Epithelial cell of prostate (primary cell): ENCODE results near the gene PLCH2.
"Not testable (repeated sequence)": the region's sequence is repeated elsewhere in the genome, so short reads cannot be mapped to it uniquely, and the experiment has no call there.

ENCODE experiments used
- DNase-seq: peaks from one replicate; pipeline ENCODE4 v3.0.0-alpha.2; 2011; ENCODE audit warnings: low read depth, low spot score
- H3K27ac ChIP-seq: fragments of 450-650 bp; 2 replicates; pipeline ENCODE4 v1.5.1; 2017; ENCODE audit warnings: mild to moderate bottlenecking

PLCH2 gene

DNA sequence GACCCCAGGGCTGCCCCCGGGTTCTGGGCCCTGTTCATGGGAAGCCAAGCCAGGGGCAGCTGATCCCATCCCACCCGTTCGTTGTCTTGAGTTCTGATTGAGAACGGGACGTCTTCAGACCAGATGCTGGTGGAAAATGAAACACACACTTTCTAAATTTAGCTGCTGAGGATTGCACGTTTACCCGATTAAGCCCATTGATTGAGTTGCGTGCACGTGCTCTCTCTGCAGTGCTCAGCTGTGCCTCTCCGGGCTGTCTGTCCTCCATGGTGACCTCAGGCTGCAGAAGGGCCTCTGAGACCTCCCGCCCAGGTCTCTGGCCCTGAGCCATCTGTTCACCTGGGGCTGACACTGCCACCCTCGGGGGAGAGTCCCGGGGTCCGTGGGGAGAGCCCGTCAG is 36.7 kb upstream of the PLCH2 start:
- no peak overlapping the region for H3K27ac ChIP-seq
- no peak for DNase-seq

DNA sequence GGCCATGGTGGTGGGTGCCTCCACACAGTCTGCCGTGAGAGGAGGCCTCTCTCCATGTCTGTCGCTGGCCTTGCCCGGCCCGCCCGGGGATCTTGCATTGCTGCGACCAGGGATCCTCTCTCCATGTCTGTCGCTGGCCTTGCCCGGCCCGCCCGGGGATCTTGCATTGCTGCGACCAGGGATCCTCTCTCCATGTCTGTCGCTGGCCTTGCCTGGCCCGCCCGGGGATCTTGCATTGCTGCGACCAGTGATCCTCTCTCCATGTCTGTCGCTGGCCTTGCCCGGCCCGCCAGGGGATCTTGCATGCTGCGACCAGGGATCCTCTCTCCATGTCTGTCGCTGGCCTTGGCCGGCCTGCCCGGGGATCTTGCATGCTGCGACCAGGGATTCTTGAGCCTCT is 35.7 kb upstream of the PLCH2 start:
- not testable (repeated sequence) for H3K27ac ChIP-seq, DNase-seq

DNA sequence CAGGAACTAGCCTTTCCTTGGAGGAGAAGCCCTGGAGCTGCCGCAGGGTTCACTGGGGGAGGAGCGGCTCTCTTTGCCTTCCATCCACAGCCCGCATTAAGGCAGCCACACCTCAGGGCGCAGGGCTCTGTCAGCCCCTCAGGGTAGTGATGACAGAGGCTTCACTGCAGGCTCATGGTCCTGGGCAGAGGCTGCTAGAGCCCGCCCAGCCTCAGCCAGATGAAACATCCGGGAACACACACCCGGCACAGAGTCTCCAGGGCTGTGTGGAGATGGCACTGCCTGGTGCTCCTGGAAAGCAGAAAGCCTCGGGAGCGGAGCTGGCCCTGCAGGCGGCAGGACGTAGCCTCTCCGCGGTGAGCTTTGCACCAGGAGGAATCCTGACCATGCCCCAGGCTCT is 34.3 kb upstream of the PLCH2 start:
- DNase-seq, result no peak
- no peak overlapping the region for H3K27ac ChIP-seq

DNA sequence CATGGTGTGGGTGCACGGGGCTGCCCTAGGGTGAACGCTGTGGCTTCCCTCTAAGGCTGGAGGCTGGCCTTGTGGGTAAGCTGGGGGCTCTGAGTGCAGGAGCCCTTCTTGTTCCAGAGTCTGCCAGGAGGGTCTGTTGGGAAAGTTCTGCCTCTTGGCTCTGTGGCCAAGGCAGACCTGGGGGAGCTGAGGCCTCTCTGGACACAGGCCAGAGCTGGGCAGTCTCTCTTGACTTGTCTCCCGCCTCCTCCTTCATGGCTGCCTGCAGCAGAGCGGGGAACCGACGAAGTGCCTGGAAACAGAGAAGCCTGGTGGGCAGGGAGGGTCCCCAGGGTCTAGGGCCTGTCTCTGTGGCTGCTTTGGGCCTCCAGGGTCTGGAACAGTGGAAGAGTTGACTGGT is 33.4 kb upstream of the PLCH2 start:
- DNase-seq, result no peak
- H3K27ac ChIP-seq, result no peak overlapping the region

DNA sequence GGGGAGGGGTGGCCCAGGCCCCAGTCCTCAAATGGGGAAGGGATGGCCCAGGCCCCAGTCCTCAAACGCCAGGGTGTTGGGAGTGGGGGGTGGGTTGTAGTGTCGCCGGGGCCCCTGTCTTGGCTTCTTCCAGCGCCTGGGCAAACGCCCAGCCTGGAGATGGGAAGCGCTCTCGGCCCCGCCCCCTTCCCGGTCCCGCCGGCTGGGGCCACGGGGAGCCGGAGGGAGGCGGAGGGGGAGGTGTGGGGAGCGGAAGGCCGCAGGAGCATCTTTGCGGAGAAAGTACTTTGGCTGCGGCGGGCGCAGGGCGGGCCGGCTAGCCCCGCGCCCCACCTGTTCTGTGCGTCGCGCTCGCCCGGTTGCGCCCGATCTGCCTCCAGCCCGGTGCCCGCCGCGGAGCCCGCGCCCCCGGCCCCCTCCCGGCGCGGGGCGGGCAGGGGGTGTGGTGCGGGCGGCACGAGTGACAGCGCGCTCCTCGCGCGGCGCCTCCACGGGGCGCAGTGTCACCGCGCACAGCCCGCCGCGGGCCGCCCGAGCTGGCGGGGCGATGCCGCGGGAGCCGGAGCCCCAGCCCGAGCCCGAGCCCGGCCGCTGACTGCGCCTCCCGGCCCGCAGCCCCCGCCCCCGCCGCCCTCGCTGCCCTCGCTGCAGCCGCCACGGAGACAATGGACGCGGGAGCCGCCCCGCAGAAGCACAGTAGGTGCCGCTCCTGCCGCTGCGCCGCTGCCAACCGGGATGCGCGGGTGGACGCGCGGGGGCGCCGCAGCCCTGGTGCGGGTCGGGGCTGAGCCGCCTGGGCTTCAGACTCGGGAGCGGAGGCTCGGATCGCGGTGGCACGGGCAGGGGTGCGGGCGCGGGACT is 32.6 kb upstream of the PLCH2 start:
- no peak for DNase-seq
- no peak overlapping the region for H3K27ac ChIP-seq

DNA sequence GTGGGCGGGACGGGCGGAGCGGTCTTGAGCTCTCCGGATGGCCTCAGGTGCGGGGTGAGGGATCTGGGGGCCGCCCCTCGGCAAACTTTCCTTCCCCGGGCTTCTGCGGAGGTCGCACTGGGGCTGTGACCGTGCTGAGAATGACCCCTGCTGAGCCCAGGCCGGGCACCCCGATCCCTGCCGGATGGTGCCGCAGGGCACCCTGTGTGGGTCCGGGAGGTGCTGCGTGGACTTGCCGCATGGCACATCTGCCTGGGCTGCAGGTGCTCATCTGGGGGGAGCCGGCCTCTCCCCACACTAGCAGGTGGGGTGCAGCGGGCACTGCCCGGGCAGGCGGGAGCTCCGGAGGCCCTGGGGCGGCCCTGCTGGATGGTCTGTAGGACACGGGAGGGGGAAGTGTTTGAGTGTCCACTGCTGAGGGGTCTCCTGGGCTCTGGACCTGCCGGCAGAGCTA is 31.9 kb upstream of the PLCH2 start:
- no peak for DNase-seq
- H3K27ac ChIP-seq, result no peak overlapping the region

DNA sequence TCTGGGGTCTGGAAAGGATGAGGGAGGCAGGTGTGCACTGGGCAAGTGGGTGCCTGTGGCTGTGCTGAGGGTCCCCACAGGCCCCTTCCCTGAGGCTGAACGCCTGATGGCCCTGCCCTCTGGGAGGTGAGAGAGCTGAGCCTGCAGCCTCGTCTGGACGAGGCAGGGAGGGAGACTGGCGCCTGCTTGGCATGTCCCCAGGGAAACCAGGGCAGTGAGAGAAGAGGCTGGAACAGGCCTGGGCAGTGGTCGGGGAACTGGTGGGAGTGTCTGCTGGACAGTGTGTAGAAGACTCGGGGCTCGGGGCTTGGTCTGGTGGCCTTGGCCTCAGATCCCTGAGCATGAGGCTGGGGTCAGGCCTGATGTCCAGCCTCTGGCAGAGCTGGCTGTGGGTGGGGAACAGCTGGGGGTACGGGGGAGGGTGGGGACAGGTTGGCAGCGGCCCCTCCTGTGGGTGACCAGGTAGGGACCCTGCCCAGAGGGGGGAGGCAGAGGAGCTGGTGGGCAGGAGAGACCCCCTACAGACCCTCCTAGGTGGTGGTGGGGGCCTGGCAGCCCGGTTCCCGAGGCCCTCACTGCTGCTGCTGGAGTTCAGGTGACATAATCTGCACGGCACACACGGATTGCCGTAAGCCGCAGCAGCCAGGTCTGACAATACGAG is 30.8 kb upstream of the PLCH2 start:
- no peak for DNase-seq
- no peak overlapping the region for H3K27ac ChIP-seq

DNA sequence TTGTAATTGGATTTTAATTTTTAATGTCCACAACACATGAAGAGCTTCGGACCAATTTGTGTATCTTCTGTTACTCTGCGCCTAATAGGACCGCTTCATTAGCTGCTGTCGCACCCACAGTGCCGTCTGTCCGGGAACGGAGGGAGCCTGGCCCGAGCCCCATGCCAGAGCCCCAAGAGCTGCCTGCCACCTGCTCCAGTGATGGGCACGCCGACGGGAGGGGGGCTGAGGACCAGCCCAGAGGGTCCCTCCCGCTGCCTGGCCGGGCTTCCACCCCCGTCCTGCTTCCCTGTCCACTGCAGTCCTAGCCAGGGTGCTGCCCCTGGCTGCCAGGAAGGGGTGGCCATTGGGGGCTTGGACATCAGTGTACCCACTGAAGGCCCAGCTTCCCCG is 30.3 kb upstream of the PLCH2 start:
- no peak for DNase-seq
- no peak overlapping the region for H3K27ac ChIP-seq

DNA sequence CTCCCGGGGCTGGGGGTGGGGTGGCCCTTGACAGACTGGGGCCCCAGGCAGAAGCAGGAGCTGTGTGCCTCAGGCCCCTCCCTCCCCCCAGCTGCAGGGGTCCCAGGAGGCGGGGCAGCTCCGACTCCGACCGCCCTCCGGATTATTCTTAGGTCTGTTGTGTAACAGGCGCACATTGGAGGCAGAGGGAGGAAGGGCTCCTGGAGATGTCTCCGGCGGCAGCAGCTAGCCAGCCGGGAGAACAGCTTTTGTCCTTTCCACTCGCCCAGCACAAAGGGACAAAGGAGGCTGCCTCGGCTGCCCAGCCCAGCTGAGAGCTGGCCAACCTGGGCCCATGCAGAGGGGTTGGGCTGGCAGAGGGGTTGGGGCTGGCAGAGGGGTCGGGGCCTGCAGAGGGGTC is 29.7 kb upstream of the PLCH2 start:
- no peak overlapping the region for H3K27ac ChIP-seq
- no peak for DNase-seq

DNA sequence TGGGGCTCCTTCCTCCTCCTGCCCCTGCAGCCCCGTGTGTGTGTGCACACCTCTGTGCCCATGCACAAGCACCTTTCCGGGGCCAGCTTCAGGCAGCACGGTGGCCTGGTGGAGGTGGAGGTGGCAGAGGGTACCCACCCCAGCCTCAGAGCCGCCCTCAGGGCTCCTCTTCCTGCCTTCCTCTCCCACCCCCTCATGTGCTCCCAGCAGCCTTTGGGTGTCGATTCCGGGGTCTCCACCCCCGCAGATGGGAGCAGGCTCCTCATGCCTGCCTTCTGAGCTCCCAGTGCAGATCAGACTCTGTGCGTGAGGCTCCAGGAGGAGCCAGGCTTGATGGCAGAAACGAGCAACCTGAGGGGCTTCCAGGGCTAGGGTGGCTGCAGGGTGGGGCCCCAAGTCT is 29.2 kb upstream of the PLCH2 start:
- no peak overlapping the region for H3K27ac ChIP-seq
- DNase-seq, result no peak

DNA sequence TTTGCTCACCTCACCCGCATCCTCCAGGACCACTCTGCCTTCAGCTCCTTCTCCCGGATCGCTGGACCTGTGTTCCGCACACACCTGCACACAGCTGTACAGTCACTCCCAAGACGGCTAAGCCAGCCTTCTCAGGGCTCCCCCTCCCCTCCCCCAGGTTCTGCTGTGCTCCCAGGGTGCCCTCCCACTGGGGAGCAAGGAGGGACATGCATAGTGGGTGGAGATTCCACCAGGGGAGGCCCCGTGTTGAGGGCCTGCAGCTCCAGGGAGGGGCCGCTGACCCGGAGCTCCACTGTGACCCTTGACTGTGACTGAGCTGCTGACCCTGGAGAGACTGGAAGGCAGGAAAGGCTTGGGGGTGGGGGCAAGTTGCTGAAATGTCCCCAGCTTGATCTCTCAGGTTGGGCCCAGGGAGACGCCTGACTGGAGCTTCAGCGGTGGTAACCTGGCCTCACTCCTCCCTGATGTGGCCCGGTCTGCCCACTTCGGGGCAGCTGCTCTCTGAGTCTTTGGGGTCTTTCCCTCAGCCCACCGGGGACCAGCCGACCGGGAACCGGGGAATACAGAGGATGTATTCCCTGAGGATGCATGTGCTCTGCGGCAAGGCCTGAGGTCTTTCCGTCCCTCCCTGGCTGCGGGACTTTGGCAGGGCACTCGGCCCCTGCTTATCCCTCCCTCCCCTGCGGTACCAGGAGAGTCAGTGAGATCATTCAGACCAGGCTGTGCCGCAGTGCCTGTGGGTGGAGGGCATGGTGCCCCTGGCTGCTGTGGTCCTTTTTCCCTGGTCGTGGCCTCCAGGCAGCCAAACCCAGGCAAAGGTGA is 28.6 kb upstream of the PLCH2 start:
- no peak for DNase-seq
- H3K27ac ChIP-seq, result no peak overlapping the region

DNA sequence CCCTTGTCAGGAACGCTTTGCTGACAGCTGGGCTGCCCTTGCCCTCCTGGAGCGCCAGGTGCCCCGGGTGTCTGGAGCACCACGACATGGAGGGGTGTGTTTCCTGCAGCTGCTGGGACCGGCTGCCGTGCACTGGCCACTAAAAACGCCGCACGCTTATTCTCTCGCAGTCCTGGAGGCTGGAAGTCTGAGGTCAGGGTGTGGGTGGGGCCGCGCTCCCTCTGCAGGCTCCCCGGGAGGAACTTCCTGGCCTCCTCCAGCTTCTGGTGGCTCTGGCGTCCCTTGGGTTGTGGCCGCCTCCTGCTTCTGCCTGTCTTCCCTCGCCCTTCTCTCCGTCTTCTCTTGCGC is 28.0 kb upstream of the PLCH2 start:
- H3K27ac ChIP-seq, result no peak overlapping the region
- DNase-seq, result no peak

DNA sequence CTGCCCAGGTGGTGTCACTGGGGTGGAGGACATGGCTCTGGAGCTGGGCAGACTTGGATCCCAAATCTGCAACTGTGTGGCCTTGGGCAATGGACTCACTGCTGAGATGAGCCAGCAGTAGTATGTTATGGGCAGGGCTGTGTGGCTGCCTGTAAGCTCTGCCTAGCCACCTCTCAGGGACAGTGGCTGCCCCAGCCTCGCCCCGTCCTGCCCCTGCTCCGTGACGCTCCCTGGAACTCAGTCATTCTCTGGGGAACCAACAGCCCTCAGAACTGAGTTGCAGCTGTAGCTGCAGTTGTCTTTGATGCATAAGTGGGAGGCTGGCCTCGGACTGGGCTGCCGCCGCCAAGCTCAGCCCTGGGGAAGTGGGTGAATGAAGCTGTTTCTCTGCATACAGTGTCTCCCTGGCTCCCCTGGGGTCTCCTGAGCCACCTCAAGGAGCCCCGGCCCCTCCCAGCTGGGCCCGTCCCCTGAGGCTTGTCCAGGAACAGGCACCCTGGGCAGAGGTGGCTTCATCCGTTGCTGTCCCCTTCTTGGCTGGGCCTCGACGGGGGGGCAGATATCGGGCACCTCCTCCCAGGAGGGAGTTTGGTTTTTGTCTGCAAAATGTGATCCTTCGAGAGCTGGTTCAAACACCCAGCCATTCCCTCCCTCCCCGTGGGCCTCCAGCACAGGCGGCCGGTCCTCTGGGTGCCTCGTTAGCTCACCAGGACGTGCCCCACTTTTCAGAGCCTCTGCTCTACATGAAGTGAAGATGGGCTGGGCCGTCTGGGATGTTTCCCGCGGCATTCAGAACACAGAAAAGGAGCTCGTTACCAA is 26.2 kb upstream of the PLCH2 start:
- DNase-seq, result no peak
- peak overlapping the region; percentile 60 for H3K27ac ChIP-seq

DNA sequence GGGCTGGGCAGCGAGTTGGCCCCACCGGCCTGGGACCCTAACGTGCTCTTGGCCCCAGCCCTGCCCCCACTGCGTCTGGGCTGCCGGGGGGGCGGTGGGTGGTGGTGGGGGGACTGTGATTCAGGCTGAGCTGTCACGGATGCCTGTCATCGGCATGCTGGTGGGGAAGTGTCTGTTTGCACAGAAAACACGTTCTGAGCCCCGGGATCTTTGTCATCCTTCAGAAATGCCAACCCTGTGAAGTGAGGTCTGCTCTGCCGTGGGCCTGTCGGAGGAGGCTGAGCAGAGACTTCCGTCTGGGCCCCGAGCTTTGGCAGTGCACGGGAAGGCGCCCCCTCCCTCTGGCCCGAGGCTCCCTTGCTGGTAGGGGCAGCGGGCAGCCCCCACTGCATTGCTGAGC is 24.3 kb upstream of the PLCH2 start:
- DNase-seq, result peak; percentile 58
- H3K27ac ChIP-seq, result peak overlapping the region; percentile 77

DNA sequence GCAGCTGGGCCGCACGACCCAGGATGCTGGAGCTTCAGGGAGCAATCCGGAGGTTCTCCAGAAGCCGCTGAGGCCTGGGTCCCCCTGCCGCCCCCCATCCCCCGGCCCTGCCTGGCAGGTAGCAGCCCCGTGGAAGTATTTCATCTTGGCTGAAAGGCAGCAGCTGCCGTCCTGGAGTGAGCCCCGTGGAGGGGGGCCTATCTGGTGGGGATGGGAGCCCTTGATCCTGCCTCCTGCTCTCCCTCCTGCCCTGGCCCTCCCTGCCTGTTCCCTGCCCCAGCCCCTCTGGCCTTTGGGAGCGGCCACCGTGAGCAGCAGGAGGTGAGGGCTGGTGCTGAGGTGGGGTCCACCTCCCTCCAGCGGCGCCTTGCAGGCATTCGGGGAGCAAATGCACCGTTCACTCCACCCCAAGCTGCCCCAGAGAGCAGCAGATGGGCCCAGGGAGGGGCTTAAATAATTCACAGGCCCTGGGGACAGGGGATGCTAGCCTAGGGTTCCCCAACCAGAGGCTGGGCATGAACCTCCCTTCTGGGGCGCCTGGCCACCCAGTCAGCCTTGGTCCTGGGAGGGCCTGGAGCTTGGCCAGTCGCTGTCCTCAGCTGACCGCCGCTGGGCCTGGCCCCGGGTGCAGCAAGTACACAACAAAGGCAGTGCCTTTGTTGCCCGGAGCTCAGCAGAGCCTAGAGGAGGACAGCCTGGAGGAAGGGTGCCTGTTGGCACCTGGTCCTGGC is 23.7 kb upstream of the PLCH2 start:
- no peak for DNase-seq
- H3K27ac ChIP-seq, result peak overlapping the region; percentile 77

DNA sequence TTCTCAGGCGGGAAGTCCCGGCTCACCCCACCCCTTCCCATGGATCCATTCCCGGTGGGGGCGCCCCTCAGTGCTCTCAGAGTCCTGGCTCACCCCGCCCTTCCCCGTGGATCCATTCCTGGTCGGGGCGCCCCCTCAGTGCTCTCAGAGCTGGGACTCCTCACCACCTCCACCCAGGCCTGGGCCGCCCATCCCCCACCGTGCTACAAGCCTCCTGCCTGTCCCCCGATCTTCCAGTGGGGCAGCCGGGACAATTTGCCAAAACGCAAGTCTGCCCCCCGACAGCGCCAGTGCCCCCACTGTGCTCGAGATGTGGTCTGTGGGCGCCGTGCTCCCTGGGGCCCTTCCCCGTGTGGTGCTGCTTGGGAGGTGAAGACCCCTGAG is 23.2 kb upstream of the PLCH2 start:
- peak overlapping the region; percentile 77 for H3K27ac ChIP-seq
- no peak for DNase-seq

DNA sequence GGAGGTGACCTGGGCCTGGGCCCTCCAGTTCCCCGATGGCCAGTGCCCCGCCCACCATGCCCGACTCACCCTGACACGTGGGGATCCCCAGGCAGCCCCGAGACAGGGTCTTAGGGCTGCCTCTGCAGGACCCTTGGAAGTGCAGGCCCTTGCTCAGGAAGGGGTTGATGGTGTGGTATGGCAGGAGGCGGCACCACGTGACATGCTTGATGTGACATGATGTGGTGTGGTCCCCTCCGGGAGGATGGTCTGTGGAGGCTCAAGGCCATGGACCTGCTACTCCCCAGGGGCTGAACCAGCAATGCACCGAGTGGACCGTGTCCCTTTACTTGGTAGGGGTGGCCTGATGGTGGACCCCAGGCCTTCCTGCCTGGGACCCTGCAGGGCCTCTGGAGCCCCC is 21.9 kb upstream of the PLCH2 start:
- no peak overlapping the region for H3K27ac ChIP-seq
- no peak for DNase-seq

DNA sequence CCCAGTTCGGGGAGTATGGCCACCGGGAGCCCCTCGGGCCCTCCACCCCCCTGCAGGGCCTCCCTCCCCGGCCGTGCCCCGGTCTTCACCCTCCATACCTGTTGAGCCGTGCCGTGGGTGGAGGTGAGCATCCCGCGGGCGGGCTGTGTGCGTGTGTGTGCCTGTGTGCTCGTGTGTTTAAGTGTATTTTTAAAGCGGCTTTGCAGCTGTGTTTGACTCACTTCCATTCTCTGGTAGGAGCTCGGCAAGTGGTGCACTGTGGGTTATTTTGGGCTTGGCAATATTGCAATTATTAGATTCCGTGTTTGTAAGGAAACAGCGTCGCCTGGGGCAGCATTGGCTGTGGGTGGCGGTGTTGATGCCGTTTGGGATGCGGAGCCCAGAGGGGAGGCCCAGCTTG is 20.3 kb upstream of the PLCH2 start:
- H3K27ac ChIP-seq, result no peak overlapping the region
- no peak for DNase-seq

DNA sequence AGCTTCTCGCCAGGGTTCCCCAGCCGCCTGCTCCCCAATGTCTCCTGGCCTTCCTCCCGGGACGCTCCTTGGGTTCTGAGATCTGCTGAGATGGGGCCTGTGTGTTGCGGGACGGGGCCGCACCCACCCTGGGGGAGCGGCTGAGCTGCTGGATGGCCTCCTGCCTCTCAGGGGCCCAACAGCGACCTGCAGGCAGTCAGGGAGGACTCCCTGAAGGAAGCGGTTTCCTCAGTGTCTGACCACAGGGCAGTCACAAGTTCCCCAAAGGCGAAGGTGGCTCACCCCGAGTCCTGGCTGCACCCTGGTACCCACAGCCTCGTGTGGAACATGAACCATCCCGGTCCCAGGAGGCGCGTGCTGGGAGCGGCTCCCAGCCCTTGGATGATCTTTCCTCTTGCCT is 18.6 kb upstream of the PLCH2 start:
- no peak for DNase-seq

DNA sequence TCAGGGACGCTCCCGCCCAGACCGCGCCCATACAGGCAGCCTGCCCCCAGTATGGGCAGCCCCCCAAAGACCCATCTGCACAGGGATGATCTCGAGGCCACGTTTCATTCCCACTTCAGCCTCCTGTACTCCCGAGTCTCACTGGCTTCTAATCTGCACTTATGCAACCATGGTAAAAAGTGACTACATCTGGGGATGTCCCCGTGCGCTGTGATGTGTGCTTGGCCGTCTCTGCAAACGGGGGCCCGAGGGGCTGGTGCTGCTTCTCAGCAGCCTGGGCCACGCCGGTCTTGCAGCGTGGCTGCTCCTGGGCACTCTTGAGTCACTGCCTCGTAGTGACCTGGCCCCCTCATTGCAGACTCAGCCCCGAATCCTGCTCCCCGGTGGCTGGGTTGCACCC is 17.4 kb upstream of the PLCH2 start:
- DNase-seq, result no peak
- H3K27ac ChIP-seq, result no peak overlapping the region

More for the DNA sequence above, 18.6 kb upstream of the PLCH2 start:
- H3K27ac ChIP-seq, result no peak overlapping the region
